HEK293 (cell line): ENCODE data around the gene SFRP5.

Experiments
- CTCF ChIA-PET: fragments of 350-600 bp; formaldehyde crosslinking; extraction: SDS; loops from one replicate; lab custom pipeline; 2021; ENCODE audit warnings: antibody characterized with exemption; lab: Yijun Ruan, JAX
- POLR2A ChIA-PET: fragments of 300-600 bp; formaldehyde crosslinking; extraction: SDS; loops from one replicate; lab custom pipeline; 2020; ENCODE audit warnings: antibody characterized with exemption, inconsistent platforms; lab: Yijun Ruan, JAX
- H3K27ac ChIP-seq: fragments of 200-500 bp; sonication (Bioruptor generic); 2 replicates; pipeline ENCODE4 v1.5.1; 2014; ENCODE audit warnings: low read depth, low read length, control low read depth, inconsistent platforms; ENCODE audit errors: extremely low read depth
- H3K36me3 ChIP-seq, 2 experiments: fragments of 200-500 bp in 1 of 2; sonication (Bioruptor generic) in 1 of 2; 1 replicate in 1 of 2; 2 replicates in 1 of 2; pipeline ENCODE4 v1.5.1; 2014 to 2017; ENCODE audit warnings: inconsistent platforms in 2 of 2, low read length in 2 of 2; ENCODE audit not compliant: control insufficient read depth in 2 of 2, insufficient read depth in 1 of 2
- H3K4me1 ChIP-seq: fragments of 200-500 bp; sonication (Bioruptor generic); 2 replicates; pipeline ENCODE4 v1.5.1; 2014; ENCODE audit warnings: mild to moderate bottlenecking, low read length, inconsistent platforms; ENCODE audit not compliant: control insufficient read depth, insufficient read depth
- H3K4me3 ChIP-seq: 2 replicates; pipeline ENCODE4 v1.5.1; 2011; ENCODE audit warnings: low read depth, mild to moderate bottlenecking, control low read depth, low read length, moderate library complexity
- H3K9me3 ChIP-seq: fragments of 200-500 bp; sonication (Bioruptor generic); 2 replicates; pipeline ENCODE4 v1.5.1; 2014; ENCODE audit warnings: low read depth, low read length, inconsistent platforms; ENCODE audit not compliant: control insufficient read depth, insufficient read depth
- BCL11A ChIP-seq: fragments of 450-650 bp; formaldehyde crosslinking; IDR thresholded peaks from 2 replicates; pipeline ENCODE4 v1.5.1; 2016; ENCODE audit warnings: low read depth, missing biosample characterization, missing genetic modification characterization
- HOXD13 ChIP-seq: sonication (generic); formaldehyde crosslinking; IDR thresholded peaks from 2 replicates; pipeline ENCODE4 v1.8.0; 2022; ENCODE audit warnings: missing genetic modification reagents, borderline replicate concordance
- IKZF3 ChIP-seq: fragments of 450-650 bp; IDR thresholded peaks from 2 replicates; pipeline ENCODE4 v1.5.0; 2018; ENCODE audit warnings: missing biosample characterization, mild to moderate bottlenecking, missing genetic modification characterization, moderate library complexity
- KLF1 ChIP-seq: fragments of 450-650 bp; formaldehyde crosslinking; IDR thresholded peaks from 2 replicates; pipeline ENCODE4 v1.5.1; 2016; ENCODE audit warnings: missing biosample characterization, missing genetic modification characterization
- KLF10 ChIP-seq: fragments of 450-650 bp; IDR thresholded peaks from 2 replicates; pipeline ENCODE4 v1.5.1; 2018; ENCODE audit warnings: missing biosample characterization, mild to moderate bottlenecking, missing genetic modification characterization
- KLF7 ChIP-seq: fragments of 450-650 bp; formaldehyde crosslinking; IDR thresholded peaks from 2 replicates; pipeline ENCODE4 v1.5.1; 2016; ENCODE audit warnings: missing biosample characterization, missing genetic modification characterization, borderline replicate concordance
- OSR2 ChIP-seq: fragments of 450-650 bp; formaldehyde crosslinking; IDR thresholded peaks from 2 replicates; pipeline ENCODE4 v1.5.1; 2016; ENCODE audit warnings: missing biosample characterization, missing genetic modification characterization
- REPIN1 ChIP-seq: fragments of 450-650 bp; formaldehyde crosslinking; IDR thresholded peaks from 2 replicates; pipeline ENCODE4 v1.5.1; 2017; ENCODE audit warnings: missing biosample characterization, missing genetic modification characterization, low read depth
- SCRT2 ChIP-seq: fragments of 450-650 bp; formaldehyde crosslinking; IDR thresholded peaks from 2 replicates; pipeline ENCODE4 v1.5.1; 2016; ENCODE audit warnings: missing biosample characterization, missing genetic modification characterization
- YY2 ChIP-seq: fragments of 450-650 bp; formaldehyde crosslinking; IDR thresholded peaks from 2 replicates; pipeline ENCODE4 v1.5.1; 2016; ENCODE audit warnings: missing biosample characterization, missing genetic modification characterization
- ZBTB20 ChIP-seq: fragments of 450-650 bp; formaldehyde crosslinking; IDR thresholded peaks from 2 replicates; pipeline ENCODE4 v1.5.1; 2016; ENCODE audit warnings: missing biosample characterization, missing genetic modification characterization
- ZBTB21 ChIP-seq: fragments of 450-650 bp; formaldehyde crosslinking; IDR thresholded peaks from 2 replicates; pipeline ENCODE4 v1.5.1; 2017; ENCODE audit warnings: missing biosample characterization, missing genetic modification characterization
- ZBTB26 ChIP-seq: fragments of 450-650 bp; formaldehyde crosslinking; optimal IDR thresholded peaks from 2 replicates; pipeline ENCODE3; 2016; ENCODE audit warnings: missing biosample characterization, mild to moderate bottlenecking, missing genetic modification characterization
- ZBTB44 ChIP-seq: fragments of 450-650 bp; IDR thresholded peaks from 2 replicates; pipeline ENCODE4 v1.5.1; 2018; ENCODE audit warnings: missing biosample characterization, mild to moderate bottlenecking, missing genetic modification characterization
- ZFP37 ChIP-seq: fragments of 450-650 bp; formaldehyde crosslinking; IDR thresholded peaks from 2 replicates; pipeline ENCODE4 v1.5.1; 2016; ENCODE audit warnings: missing biosample characterization, missing genetic modification characterization
- ZNF138 ChIP-seq: fragments of 450-650 bp; formaldehyde crosslinking; IDR thresholded peaks from 2 replicates; pipeline ENCODE4 v1.5.1; 2016; ENCODE audit warnings: missing biosample characterization, missing genetic modification characterization, borderline replicate concordance
- ZNF16 ChIP-seq: fragments of 450-650 bp; formaldehyde crosslinking; IDR thresholded peaks from 2 replicates; pipeline ENCODE4 v1.5.1; 2016; ENCODE audit warnings: low read depth, missing biosample characterization, missing genetic modification characterization
- ZNF350 ChIP-seq: fragments of 450-650 bp; formaldehyde crosslinking; IDR thresholded peaks from 2 replicates; pipeline ENCODE4 v1.5.0; 2017; ENCODE audit warnings: missing biosample characterization, mild to moderate bottlenecking, missing genetic modification characterization
- ZNF366 ChIP-seq: fragments of 450-650 bp; formaldehyde crosslinking; conservative IDR thresholded peaks from 2 replicates; pipeline ENCODE4 v1.5.1; 2016; ENCODE audit warnings: missing biosample characterization, missing genetic modification characterization
- ZNF37A ChIP-seq: fragments of 450-650 bp; IDR thresholded peaks from 2 replicates; pipeline ENCODE4 v1.5.1; 2018; ENCODE audit warnings: missing biosample characterization, missing genetic modification characterization
- ZNF391 ChIP-seq: fragments of 450-650 bp; formaldehyde crosslinking; IDR thresholded peaks from 2 replicates; pipeline ENCODE4 v1.5.1; 2016; ENCODE audit warnings: low read depth, missing biosample characterization, missing genetic modification characterization, borderline replicate concordance
- ZNF416 ChIP-seq: fragments of 450-650 bp; formaldehyde crosslinking; IDR thresholded peaks from 2 replicates; pipeline ENCODE4 v1.5.1; 2016; ENCODE audit warnings: missing biosample characterization, missing genetic modification characterization
- ZNF510 ChIP-seq: fragments of 450-650 bp; formaldehyde crosslinking; IDR thresholded peaks from 2 replicates; pipeline ENCODE4 v1.5.1; 2018; ENCODE audit warnings: mild to moderate bottlenecking, missing genetic modification characterization, missing biosample characterization; ENCODE audit not compliant: insufficient replicate concordance
- ZNF544 ChIP-seq: fragments of 450-650 bp; formaldehyde crosslinking; IDR thresholded peaks from 2 replicates; pipeline ENCODE4 v1.5.0; 2017; ENCODE audit warnings: missing biosample characterization, missing genetic modification characterization
- ZNF555 ChIP-seq: fragments of 450-650 bp; formaldehyde crosslinking; conservative IDR thresholded peaks from 2 replicates; pipeline ENCODE4 v1.5.1; 2017; ENCODE audit warnings: missing biosample characterization, mild to moderate bottlenecking, missing genetic modification characterization, inconsistent platforms
- ZNF558 ChIP-seq: fragments of 450-650 bp; formaldehyde crosslinking; IDR thresholded peaks from 2 replicates; pipeline ENCODE4 v1.5.1; 2016; ENCODE audit warnings: missing biosample characterization, missing genetic modification characterization
- ZNF600 ChIP-seq: fragments of 450-650 bp; formaldehyde crosslinking; IDR thresholded peaks from 2 replicates; pipeline ENCODE4 v1.5.1; 2016; ENCODE audit warnings: missing biosample characterization, missing genetic modification characterization
- ZNF654 ChIP-seq: fragments of 450-650 bp; formaldehyde crosslinking; IDR thresholded peaks from 2 replicates; pipeline ENCODE4 v1.5.1; 2016; ENCODE audit warnings: low read depth, missing biosample characterization, missing genetic modification characterization
- ZNF76 ChIP-seq: fragments of 450-650 bp; formaldehyde crosslinking; IDR thresholded peaks from 2 replicates; pipeline ENCODE4; 2016; ENCODE audit warnings: low read depth, missing biosample characterization, missing genetic modification characterization, borderline replicate concordance
- ZNF791 ChIP-seq: fragments of 450-650 bp; formaldehyde crosslinking; IDR thresholded peaks from 2 replicates; pipeline ENCODE4 v1.5.1; 2016; ENCODE audit warnings: missing biosample characterization, missing genetic modification characterization

SFRP5 gene

GRCh38 chr10:97733256-97733655 is 38.5 kb downstream of the SFRP5 start:
- Histone ChIP-seq H3K27ac (no peak overlapping the region), H3K4me3 (no peak overlapping the region), H3K4me1 (0 out of 2 replicates have a peak, but pooled peaks cover 2% of the 10 kb centered on the region), H3K9me3 (no peaks in the 10 kb centered on the region), H3K36me3 (no peaks in the 10 kb centered on the region)
- ChIA-PET POLR2A (no interaction called here), CTCF (interaction anchor here (0.7 to 15.2 kb wide), 10 partner anchors 10 to 135 kb away, joined by 3 to 487 read pairs (median 16); partner anchors contain the start of genes AVPI1 and MARVELD1)
- no peak for TF ChIP-seq YY2 (tag by site-specific recombination)
- no peak for TF ChIP-seq ZNF416 (tag by site-specific recombination)

GRCh38 chr10:97732052-97732359 is 39.8 kb downstream of the SFRP5 start:
- Histone ChIP-seq H3K4me3 (no peak overlapping the region), H3K36me3 (no peaks in the 10 kb centered on the region), H3K9me3 (no peaks in the 10 kb centered on the region)
- CTCF ChIA-PET: interaction anchor here (0.6 to 15.2 kb wide), 14 partner anchors 9 to 267 kb away, joined by 3 to 487 read pairs (median 6); partner anchors contain the start of genes AVPI1, MARVELD1 and PI4K2A
- TF ChIP-seq ZNF391 (tag by site-specific recombination): 0 out of 2 replicates have a peak, but pooled peaks have one; percentile 1
- TF ChIP-seq ZNF350 (tag by site-specific recombination): no peak
- TF ChIP-seq KLF7 (tag by site-specific recombination): no peak
- TF ChIP-seq ZNF138 (tag by site-specific recombination): no peak
- TF ChIP-seq ZNF366 (tag by site-specific recombination): 0 out of 2 replicates have a peak, but pooled peaks have one; percentile 5
- TF ChIP-seq REPIN1 (tag by site-specific recombination): no peak
- TF ChIP-seq, all 188 proteins: peak for 2
- POLR2A ChIA-PET: interaction anchor here (0.9 kb wide), 1 partner anchor 55 kb away, joined by 3 read pairs; no protein-coding TSS in a partner anchor
- H3K27ac ChIP-seq: no peak overlapping the region
- no peaks in the 10 kb centered on the region for H3K4me1 ChIP-seq

DNA sequence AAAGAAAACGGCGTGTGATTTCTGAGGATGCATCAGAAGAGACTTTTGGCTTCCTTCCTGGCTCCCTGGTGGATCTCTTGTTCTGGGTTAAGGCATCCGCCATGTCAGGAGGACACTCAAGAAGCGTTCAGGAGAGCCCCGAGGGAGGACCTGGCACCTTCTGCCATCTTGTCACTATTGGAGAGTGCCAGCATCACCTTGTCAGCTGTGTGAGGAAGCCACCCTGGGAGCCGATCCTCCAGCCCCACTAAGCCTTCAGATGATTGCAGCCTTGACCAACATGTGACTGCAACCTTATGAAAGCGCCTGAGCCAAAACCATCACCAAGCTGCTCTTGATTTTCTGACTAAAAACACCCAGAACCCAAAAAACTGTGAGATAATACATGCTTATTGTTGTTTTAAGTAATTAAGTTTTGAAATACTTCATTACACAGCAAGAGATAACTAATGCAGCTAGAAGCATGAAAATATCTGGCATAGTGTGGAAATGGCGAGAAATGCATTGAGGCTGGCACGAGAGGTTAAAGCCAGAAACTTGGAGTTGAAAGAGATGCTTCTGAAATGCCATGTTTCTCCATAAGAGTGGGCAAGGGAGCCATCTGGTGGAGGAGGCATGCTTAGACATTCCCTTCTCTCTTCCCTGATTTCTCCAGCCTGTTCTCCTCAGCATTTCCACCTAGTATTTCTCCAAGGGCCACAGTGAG is 40.3 kb downstream of the SFRP5 start:
- H3K9me3 ChIP-seq: no peaks in the 10 kb centered on the region
- no peak overlapping the region for H3K27ac ChIP-seq
- no peaks in the 10 kb centered on the region for H3K4me1 ChIP-seq
- ChIA-PET CTCF (interaction anchor here (0.6 to 15.2 kb wide), 13 partner anchors 8 to 304 kb away, joined by 3 to 487 read pairs (median 7); partner anchors contain the start of genes AVPI1 and MARVELD1), POLR2A (interaction anchor here (0.9 to 1.9 kb wide), 2 partner anchors 18 to 55 kb away, joined by 3 to 14 read pairs; partner anchors contain the start of gene MARVELD1)
- H3K4me3 ChIP-seq: no peak overlapping the region
- no peaks in the 10 kb centered on the region for H3K36me3 ChIP-seq
- TF ChIP-seq ZNF555 (tag by site-specific recombination) (no peak), ZNF558 (tag by site-specific recombination) (peak; percentile 86; the same call in 1 of the 2 replicates), BCL11A (no peak), ZBTB21 (tag by site-specific recombination) (no peak), ZNF544 (no peak), ZNF510 (no peak), ZNF37A (no peak), ZNF600 (tag by site-specific recombination) (no peak), KLF1 (tag by site-specific recombination) (no peak), ZBTB26 (no peak), ZBTB20 (no peak), HOXD13 (CRISPR knock-in tag) (no peak), ZNF654 (tag by site-specific recombination) (peak; percentile 98), ZNF76 (tag by site-specific recombination) (no peak), YY2 (tag by site-specific recombination) (no peak), ZNF791 (tag by site-specific recombination) (no peak), KLF10 (tag by site-specific recombination) (0 out of 2 replicates have a peak, but pooled peaks have one; percentile 26), ZBTB44 (tag by site-specific recombination) (0 out of 2 replicates have a peak, but pooled peaks have one; percentile 22), ZNF16 (no peak), ZFP37 (0 out of 2 replicates have a peak, but pooled peaks have one; percentile 32), SCRT2 (no peak), IKZF3 (peak; percentile 59), OSR2 (tag by site-specific recombination) (no peak)
